ENCODE results near the gene TNNC1. TPM values are rescaled to one million over a fixed set of nuclear protein-coding genes. Genes with fewer than 3 reads are reported as not detected.

The TNNC1 gene
- total and polyA plus RNA-seq, 2 donors (not counting 1 experiment from before 2014, with no cell fraction given) = 0.33 to 0.69 TPM

- DNase-seq (ENCODE audit: low read depth in 2 of 2) = no peak
- Histone ChIP-seq H2AFZ (ENCODE audit: low read length) (no peak overlapping the region), H3K9ac (ENCODE audit: insufficient read depth, low read length) (no peak overlapping the region), H3K4me3 (replicated peaks in 1 of 4; ENCODE audit: control extremely low read depth in 1 of 4, insufficient read depth in 1 of 4, low read depth in 3 of 4, low read length in 4 of 4) (no peak overlapping the region), H3K4me2 (ENCODE audit: extremely low read depth, insufficient read depth, low read length) (no peak overlapping the region), H3K79me2 (ENCODE audit: control insufficient read depth, insufficient read depth, low read length) (no peaks in the 10 kb centered on the region), H3K4me1 (ENCODE audit: control insufficient read depth, extremely low read depth, insufficient read depth, low read length) (peaks cover 17% of the 10 kb centered on the region), H4K20me1 (ENCODE audit: control insufficient read depth, extremely low read depth, insufficient read depth, low read length) (no peaks in the 10 kb centered on the region), H3K9me3 (ENCODE audit: control insufficient read depth, insufficient read depth, low read depth, low read length) (no peaks in the 10 kb centered on the region), H3K36me3 (ENCODE audit: control insufficient read depth, insufficient read depth, low read length) (peaks cover 60% of the 10 kb centered on the region), H3K27ac (ENCODE audit: insufficient read depth, low read length) (no peak overlapping the region), H3K27me3 (ENCODE audit: control insufficient read depth, insufficient read depth, low read length) (no peaks in the 10 kb centered on the region)
- no peak for TF ChIP-seq CTCF (conservative IDR thresholded peaks at IDR 0.05 in 1 of 2, IDR thresholded peaks at IDR 0.05 in 1 of 2; ENCODE audit: low read depth in 1 of 2, low read length in 2 of 2)
- TF ChIP-seq EZH2 (IDR thresholded peaks at IDR 0.05; ENCODE audit: low read length, missing control alignments) = no peak
Observed at GRCh38 chr3:52484680-52485461, 31.0 kb upstream of the TNNC1 start.

GRCh38 chr3:52483577-52484381, 29.9 kb upstream of the TNNC1 start:
- Histone ChIP-seq H3K79me2 (ENCODE audit: control insufficient read depth, insufficient read depth, low read length) (no peaks in the 10 kb centered on the region), H3K4me3 (replicated peaks in 1 of 4; ENCODE audit: control extremely low read depth in 1 of 4, insufficient read depth in 1 of 4, low read depth in 3 of 4, low read length in 4 of 4) (no peak overlapping the region), H3K27ac (ENCODE audit: insufficient read depth, low read length) (peak overlapping the region; percentile 61), H3K4me2 (ENCODE audit: extremely low read depth, insufficient read depth, low read length) (peak overlapping the region; percentile 51), H3K36me3 (ENCODE audit: control insufficient read depth, insufficient read depth, low read length) (peaks cover 52% of the 10 kb centered on the region), H3K9me3 (ENCODE audit: control insufficient read depth, insufficient read depth, low read depth, low read length) (no peaks in the 10 kb centered on the region), H2AFZ (ENCODE audit: low read length) (no peak overlapping the region), H3K4me1 (ENCODE audit: control insufficient read depth, extremely low read depth, insufficient read depth, low read length) (peaks cover 17% of the 10 kb centered on the region), H3K9ac (ENCODE audit: insufficient read depth, low read length) (no peak overlapping the region), H3K27me3 (ENCODE audit: control insufficient read depth, insufficient read depth, low read length) (no peaks in the 10 kb centered on the region), H4K20me1 (ENCODE audit: control insufficient read depth, extremely low read depth, insufficient read depth, low read length) (no peaks in the 10 kb centered on the region)
- peak; percentile 67 to 84 for DNase-seq (ENCODE audit: low read depth in 2 of 2)
- TF ChIP-seq EZH2 (IDR thresholded peaks at IDR 0.05; ENCODE audit: low read length, missing control alignments) (no peak), CTCF (conservative IDR thresholded peaks at IDR 0.05 in 1 of 2, IDR thresholded peaks at IDR 0.05 in 1 of 2; ENCODE audit: low read depth in 1 of 2, low read length in 2 of 2) (no peak)

- no peak overlapping the region for H3K9ac ChIP-seq (ENCODE audit: insufficient read depth, low read length)
- no peak overlapping the region for H3K4me3 ChIP-seq (replicated peaks in 1 of 4; ENCODE audit: control extremely low read depth in 1 of 4, insufficient read depth in 1 of 4, low read depth in 3 of 4, low read length in 4 of 4)
- H3K4me1 ChIP-seq (ENCODE audit: control insufficient read depth, extremely low read depth, insufficient read depth, low read length) = peaks cover 17% of the 10 kb centered on the region
- no peak for DNase-seq (ENCODE audit: low read depth in 2 of 2)
- H3K27ac ChIP-seq (ENCODE audit: insufficient read depth, low read length) = peak overlapping the region; percentile 61
- no peak overlapping the region for H3K4me2 ChIP-seq (ENCODE audit: extremely low read depth, insufficient read depth, low read length)
- H3K36me3 ChIP-seq (ENCODE audit: control insufficient read depth, insufficient read depth, low read length) = peaks cover 47% of the 10 kb centered on the region
- no peaks in the 10 kb centered on the region for H3K79me2 ChIP-seq (ENCODE audit: control insufficient read depth, insufficient read depth, low read length)
- H3K27me3 ChIP-seq (ENCODE audit: control insufficient read depth, insufficient read depth, low read length) = no peaks in the 10 kb centered on the region
- no peak overlapping the region for H2AFZ ChIP-seq (ENCODE audit: low read length)
- TF ChIP-seq CTCF (conservative IDR thresholded peaks at IDR 0.05 in 1 of 2, IDR thresholded peaks at IDR 0.05 in 1 of 2; ENCODE audit: low read depth in 1 of 2, low read length in 2 of 2) = no peak
- no peak for TF ChIP-seq EZH2 (IDR thresholded peaks at IDR 0.05; ENCODE audit: low read length, missing control alignments)
- no peaks in the 10 kb centered on the region for H4K20me1 ChIP-seq (ENCODE audit: control insufficient read depth, extremely low read depth, insufficient read depth, low read length)
- H3K9me3 ChIP-seq (ENCODE audit: control insufficient read depth, insufficient read depth, low read depth, low read length) = no peaks in the 10 kb centered on the region
Observed at GRCh38 chr3:52483081-52483480, 29.2 kb upstream of the TNNC1 start.
